ENCODE results near the gene PSENEN.
"Not testable (repeated sequence)": the region's sequence is repeated elsewhere in the genome, so short reads cannot be mapped to it uniquely, and the experiment has no call there.

Gene PSENEN

GRCh38 chr19:35751839-35752745, 6.6 kb downstream of the PSENEN start:
- DNase-seq (ENCODE audit: low read depth, low spot score) = no peak

- no peak for DNase-seq (ENCODE audit: low read depth, low spot score)
Observed at GRCh38 chr19:35752746-35753350, 7.4 kb downstream of the PSENEN start.

- DNase-seq (ENCODE audit: low read depth, low spot score) = no peak
Observed at GRCh38 chr19:35753634-35754369, 8.4 kb downstream of the PSENEN start.

DNA sequence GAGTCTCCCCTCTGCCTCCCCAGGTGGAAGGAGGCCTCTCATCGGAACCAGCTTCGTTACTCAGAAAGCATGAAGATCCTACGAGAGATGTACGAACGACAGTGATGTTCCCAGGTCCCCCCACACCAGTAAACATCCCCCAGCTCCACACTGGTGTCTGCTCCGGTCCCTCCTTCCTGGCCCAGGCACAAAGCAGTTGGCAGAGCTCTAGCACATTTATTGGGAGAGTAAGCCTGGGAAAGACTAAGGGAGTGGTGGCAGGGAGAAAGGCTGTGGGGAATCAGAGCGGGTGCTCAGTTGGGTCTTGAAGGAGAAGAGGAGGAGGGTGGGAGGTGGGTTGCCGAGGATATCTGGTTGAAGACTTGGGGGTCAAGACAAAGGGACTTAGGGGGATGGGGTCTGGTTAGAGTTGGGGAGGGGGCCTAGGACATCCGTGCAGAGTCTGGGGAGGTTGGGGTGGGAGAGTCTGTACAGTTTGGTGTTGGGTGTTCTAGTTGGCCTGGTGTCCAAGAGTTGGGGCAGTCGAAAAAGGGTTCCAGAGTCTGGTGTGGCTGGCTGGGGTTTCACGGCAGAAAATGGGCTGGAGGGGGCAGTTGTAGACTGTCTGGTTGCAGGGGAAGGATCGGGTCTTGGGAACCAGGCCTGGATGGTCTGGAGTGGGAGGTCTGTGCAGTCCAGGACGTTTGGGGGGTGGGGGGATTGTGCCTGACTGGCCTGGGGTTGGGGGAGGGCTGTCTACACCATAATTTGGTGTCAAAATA, 9.1 kb downstream of the PSENEN start:
- no peak for DNase-seq (ENCODE audit: low read depth, low spot score)

GRCh38 chr19:35755131-35755549, 9.7 kb downstream of the PSENEN start:
- DNase-seq (ENCODE audit: low read depth, low spot score) = no peak

DNA sequence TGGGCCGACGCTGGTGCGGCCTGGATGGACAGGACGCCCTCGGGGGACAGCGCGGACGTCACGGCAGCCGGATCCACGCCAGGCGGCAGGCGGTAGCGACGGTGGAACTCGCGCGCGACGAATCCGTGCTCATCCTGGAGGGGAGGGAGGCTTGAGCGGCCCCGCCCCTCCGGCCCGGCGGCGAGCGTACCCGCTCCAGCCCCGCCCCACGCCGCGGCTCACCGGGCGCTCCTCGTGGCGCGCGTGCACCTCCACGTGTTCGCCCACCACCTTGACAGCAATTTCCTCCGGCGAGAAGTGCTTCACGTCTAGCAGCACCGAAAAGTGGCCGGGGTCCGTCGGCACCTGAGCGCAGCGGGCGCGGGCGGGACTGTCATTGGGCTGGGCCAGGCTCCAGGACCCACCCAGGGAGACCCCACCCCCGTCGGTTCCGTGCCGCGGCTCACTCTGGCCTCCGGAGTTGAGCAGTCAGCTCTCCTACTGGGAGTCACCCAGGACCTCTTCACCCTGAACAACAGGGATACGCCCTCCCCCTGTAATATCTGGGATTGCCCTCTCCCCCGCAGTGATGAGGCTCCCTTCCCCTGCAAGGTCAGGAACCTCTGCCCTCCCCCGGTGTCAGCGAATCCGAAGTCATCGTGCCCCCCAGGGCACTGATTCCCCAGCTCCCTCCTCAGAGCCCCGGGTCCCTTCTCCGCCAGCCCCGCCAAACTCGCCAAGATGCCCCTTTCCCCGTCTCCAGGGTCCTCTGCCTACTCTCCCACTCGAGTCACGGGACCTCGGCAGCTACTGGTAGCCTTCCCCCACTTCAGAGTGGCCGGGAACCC, 10.3 kb downstream of the PSENEN start:
- DNase-seq (ENCODE audit: low read depth, low spot score) = peak; percentile 35

- no peak for DNase-seq (ENCODE audit: low read depth, low spot score)
Observed at GRCh38 chr19:35756377-35757230, 11.2 kb downstream of the PSENEN start, which contains the start of gene HSPB6. TSS of gene HSPB6 (minus strand) at chr19:35757029. CDS start at chr19:35757008, 21 bp downstream.

DNA sequence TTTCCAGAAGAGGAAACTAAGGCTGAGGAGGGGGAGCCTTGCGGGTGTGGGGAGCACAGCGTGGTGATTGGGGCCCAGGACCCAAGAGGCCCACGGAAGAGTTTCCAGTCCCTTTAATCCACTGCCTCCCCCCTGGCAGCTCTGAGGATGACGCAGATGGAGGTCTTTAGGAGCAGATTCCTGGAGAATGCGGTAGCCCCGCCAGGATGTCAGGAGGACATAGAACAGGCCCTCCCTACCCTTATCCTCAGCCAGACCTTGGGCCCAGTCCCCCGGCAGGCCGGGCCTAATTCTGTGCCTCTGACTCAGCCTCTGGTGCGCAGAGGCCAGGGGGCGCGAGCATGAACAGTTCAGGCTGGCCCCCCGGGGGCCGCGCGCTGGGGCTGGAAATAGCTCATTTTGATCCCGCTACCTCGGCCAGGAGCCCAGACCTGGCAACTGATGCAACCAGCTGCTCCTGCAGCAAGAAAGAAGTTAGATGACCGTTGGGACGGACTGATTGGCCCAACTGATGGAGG, 11.8 kb downstream of the PSENEN start:
- DNase-seq (ENCODE audit: low read depth, low spot score) = no peak

DNA sequence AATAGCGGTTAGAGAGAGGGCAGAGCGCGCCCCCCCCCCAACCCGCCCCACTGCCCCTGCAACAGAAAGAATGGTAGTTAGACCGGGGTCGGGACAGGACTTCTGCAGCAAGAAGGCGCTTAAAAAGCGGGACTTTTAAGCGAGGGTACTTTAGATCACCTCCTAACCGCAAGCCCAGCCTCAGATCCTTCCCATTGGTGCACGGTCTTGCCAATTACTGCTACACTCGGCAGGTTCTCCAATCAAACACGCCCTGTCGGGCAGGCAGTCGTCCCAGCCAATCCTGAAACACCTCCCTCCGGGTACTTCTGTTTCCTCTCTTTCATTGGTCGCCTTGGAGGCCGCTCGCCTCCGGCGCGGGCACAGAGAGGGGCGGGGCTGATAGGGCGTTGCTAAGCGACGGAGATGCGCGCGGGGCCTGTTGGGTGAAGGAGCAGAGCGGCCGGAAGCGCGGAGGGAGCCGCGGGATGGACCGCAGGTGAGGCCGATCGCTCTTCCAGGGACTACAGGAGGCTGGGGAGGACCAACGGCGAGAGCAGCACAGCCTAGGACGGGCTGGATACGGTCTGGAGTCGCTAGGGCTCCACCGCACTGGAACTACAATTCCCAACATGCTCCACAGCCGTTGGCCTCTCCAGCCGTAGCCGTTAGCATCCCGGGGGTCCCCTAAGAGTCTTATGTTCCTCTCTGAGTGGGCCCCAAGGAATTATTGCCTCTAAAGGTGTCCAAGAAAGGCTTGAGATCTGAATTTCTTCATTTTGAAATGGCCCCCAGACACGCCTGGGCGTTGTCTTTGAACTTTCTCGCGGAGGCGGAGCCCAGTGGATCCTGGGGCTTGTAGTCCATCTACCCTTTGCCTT, 12.5 kb downstream of the PSENEN start, which contains the start of gene PROSER3:
Gene PROSER3 (plus strand): TSS at position 428 of the 860 bp plus-strand sequence. CDS start 40 bp downstream, at position 468.
- peak; percentile 95 for DNase-seq (ENCODE audit: low read depth, low spot score)

- no peak for DNase-seq (ENCODE audit: low read depth, low spot score)
Observed at GRCh38 chr19:35759697-35760096, 14.2 kb downstream of the PSENEN start.

DNA sequence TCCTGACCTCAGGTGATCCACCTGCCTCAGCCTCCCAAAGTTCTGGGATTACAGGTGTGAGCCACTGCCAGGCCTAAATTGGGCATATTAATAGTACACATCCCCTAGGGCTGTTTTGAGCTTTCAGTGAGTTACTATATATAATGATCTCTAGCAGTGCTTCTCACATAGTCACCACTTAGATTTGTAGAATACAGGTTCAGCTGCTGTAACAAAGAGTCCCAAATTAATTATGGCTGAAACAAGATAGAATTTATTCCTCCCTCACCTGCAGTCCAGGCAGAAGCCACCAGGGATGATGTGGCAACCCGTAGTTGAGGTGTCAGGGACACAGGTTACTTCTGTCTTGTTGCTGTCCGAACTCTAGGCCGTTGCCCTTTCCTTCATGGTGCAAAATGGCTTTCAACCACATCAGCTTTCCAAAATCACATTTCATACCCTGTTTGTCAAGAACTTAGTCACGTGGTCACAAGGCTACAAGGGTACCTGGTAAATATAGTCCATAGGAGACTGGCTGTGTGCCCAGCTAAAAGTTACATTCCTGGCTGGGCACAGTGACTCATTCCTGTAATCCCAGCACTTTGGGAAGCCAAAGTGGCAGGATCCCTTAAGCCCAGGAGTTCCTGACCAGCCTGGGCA, 15.4 kb downstream of the PSENEN start:
- no peak for DNase-seq (ENCODE audit: low read depth, low spot score)

GRCh38 chr19:35764432-35765315, 19.2 kb downstream of the PSENEN start:
- DNase-seq (ENCODE audit: low read depth, low spot score) = no peak

GRCh38 chr19:35766571-35767104, 21.2 kb downstream of the PSENEN start:
- no peak for DNase-seq (ENCODE audit: low read depth, low spot score)

GRCh38 chr19:35767288-35768081, 22.0 kb downstream of the PSENEN start:
- no peak for DNase-seq (ENCODE audit: low read depth, low spot score)

- no peak for DNase-seq (ENCODE audit: low read depth, low spot score)
Observed at GRCh38 chr19:35768082-35768421, 22.6 kb downstream of the PSENEN start.

- DNase-seq (ENCODE audit: low read depth, low spot score) = not testable (repeated sequence)
Observed at GRCh38 chr19:35772362-35772761, 26.9 kb downstream of the PSENEN start.
